Measurements from ENCODE around the gene POLDIP3.
"Not testable (repeated sequence)": the region's sequence is repeated elsewhere in the genome, so short reads cannot be mapped to it uniquely, and the experiment has no call there.

GRCh38 chr22:42574468-42574867, 40.2 kb downstream of the POLDIP3 start:
- not testable (repeated sequence) for TF ChIP-seq POLR2A, CTCF (IDR thresholded peaks at IDR 0.05)

All from suprapubic skin (tissue), 3 donors.